HG02678 (cell line): ENCODE data around the gene SESN3.
"Not testable (repeated sequence)": the region's sequence is repeated elsewhere in the genome, so short reads cannot be mapped to it uniquely, and the experiment has no call there.

Source experiments
- ATAC-seq: cut with Tn5 transposase; IDR thresholded peaks from one replicate; pipeline ENCODE4 v1.9.1; 2021; ENCODE audit warnings: mild to moderate bottlenecking, moderate library complexity; ENCODE audit not compliant: unreplicated experiment

Gene SESN3, protein sequence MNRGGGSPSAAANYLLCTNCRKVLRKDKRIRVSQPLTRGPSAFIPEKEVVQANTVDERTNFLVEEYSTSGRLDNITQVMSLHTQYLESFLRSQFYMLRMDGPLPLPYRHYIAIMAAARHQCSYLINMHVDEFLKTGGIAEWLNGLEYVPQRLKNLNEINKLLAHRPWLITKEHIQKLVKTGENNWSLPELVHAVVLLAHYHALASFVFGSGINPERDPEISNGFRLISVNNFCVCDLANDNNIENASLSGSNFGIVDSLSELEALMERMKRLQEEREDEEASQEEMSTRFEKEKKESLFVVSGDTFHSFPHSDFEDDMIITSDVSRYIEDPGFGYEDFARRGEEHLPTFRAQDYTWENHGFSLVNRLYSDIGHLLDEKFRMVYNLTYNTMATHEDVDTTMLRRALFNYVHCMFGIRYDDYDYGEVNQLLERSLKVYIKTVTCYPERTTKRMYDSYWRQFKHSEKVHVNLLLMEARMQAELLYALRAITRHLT

GRCh38 chr11:95231127-95231880 lies at the start of gene SESN3:
SESN3 (minus strand) TSS chr11:95231202; CDS start chr11:95230860, 342 bp downstream.
- peak; percentile 93 for ATAC-seq

DNA sequence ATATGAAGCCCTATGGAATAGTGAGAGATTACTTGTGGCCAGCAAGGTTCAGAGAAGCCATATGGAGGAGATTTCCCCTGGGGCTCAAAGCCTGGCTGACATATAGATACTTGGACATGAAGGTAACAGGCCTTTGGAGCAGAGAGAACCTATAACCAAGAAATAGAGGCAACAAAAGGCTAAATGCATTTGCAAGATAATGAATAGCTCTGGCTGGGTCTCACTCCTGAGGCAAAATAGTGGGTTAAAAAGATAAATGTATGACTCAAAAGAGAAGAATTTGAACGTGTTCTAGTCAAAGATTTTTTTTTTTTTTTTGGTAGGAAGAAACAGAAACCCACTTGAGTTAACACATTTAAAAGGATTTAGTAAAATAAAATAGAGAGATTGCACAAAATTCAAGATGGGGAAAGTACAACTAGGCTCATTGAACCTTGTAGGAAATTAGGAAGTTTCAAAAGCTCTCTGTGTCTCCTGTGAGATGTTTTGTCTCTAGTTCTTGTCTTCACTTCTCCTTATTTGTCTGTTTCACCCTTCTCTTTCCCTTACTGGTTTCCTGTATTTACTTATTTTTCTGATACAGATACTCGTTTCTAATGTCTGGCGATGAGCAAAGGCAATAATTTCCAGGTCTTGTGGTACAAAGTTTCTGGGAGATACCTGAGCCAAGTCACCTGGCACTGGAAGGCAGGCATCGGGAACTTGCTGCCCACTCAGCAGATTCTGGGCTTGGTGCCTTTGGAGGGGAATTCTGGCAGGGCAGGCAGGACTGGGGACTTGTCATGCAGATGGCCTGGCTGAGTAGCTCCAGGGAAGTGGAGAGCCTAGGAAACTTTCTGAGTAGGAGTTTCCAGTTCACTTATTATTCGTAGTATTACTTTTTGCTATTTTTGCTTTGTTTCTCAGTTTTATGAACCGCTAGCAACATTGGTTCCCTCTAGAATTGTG lies 49.2 kb upstream of the SESN3 start:
- ATAC-seq = no peak

DNA sequence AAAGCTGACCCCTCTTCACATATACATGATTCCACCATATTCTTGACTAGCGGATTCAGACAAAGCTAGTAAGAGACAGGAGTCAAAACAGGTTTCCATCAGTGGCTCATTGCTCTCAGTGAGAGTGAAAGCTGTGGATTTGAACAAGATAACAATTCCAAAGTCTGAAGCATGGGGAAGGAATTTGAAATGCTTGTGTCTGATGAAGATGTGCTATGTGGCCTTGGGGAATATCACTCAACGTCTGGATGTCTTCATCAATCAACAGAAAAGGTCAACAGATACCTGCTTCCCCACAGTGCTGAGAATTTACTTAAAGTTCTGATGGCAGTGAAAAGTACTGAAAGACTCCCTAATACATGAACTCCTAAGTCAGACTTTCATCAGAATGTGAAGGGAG lies 46.9 kb upstream of the SESN3 start:
- no peak for ATAC-seq

DNA sequence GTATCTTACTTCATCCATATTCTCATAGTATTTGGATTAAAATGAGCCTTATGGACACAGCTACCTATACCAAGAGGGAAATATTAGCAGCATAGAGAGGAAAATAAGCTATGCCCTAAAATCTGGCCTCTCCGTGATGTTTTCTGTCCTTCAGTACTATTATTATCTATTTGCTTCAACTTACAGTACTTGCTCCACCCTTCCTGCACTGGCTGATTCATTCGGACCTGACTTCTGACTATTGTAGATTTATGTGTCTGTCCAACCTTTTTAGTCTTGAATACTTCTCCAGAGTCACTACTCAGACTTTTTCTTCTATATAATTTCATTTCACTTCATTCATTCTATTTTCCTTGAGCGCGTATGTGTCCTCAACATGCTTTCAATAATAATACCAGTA lies 45.1 kb upstream of the SESN3 start:
- ATAC-seq = no peak

DNA sequence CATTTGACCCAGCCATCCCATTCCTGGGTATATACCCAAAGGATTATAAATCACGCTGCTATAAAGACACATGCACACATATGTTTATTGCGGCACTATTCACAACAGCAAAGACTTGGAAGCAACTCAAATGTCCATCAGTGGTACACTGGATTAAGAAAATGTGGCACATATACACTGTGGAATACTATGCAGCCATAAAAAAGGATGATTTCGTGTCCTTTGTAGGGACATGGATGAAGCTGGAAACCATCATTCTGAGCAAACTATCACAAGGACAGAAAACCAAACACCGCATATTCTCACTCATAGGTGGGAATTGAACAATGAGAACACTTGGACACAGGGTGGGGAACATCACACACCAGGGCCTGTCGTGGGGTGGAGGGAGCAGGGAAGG lies 42.6 kb upstream of the SESN3 start:
- not testable (repeated sequence) for ATAC-seq

GRCh38 chr11:95269036-95269819 lies 38.2 kb upstream of the SESN3 start:
- no peak for ATAC-seq

DNA sequence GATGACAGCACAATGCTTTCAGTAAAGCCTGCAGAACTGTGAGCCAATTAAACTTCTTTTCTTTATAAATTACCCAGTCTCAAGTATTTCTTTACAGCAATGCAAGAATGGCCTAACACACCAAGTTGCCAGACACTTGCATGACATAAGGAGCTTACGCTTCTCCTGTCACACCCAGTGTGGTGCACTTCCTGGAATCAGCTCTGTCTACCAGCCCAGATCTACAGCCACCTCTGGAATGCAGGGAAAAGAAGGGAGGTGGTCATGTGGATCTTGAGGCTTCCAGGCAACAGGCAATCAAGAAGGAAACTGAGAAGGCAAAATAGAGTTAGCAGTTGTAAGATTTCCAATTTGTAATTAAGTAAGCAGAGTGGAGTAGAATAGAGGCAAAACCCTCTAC lies 37.4 kb upstream of the SESN3 start:
- no peak for ATAC-seq

- no peak for ATAC-seq
Measured at GRCh38 chr11:95267601-95268213, 36.7 kb upstream of the SESN3 start.

- ATAC-seq = no peak
Measured at GRCh38 chr11:95266751-95267374, 35.9 kb upstream of the SESN3 start.

DNA sequence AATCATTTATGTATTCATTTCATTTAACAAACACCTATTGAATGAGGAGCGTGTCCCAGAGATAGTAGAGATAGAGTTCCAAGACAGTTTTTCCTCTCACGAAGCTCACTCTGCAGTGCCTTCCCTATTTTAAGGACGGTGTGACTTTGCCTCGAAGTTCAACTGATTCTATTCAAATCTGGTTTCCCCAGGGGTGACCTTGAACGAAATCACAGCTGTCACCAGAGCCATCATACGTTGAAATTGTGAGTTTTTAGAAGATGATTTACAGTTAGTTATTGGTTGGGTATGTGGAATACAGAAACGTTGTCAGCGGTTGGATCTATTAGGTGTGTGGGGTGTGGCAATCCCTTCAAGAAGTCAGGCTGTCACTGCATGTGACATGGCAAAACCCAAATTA lies 33.9 kb upstream of the SESN3 start:
- no peak for ATAC-seq

GRCh38 chr11:95262994-95263765 lies 32.2 kb upstream of the SESN3 start:
- no peak for ATAC-seq

DNA sequence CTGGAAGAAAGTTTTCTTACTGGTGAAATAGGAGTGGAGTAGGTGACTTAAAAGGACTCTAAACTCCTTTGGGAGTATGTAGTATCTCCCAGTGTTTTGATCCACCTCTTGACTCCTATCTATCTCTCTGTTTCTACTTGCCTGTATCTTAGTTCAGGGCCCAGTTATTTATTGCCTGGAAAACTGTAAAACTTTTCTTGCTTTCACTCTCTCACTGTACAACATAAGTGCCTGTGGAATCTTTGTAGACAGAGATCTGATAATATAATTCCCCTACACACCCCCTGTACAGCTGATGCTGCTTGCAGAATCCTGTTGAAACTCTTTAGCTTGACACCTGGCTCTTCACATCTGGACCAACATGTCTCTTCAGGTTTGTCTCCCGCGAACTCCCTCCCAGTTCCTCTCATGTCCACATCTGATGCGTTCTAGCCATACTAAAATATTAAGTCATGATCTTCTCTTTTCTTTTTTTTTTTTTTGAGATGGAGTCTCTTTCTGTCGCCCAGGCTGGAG lies 26.5 kb upstream of the SESN3 start:
- no peak for ATAC-seq

GRCh38 chr11:95256321-95256779 lies 25.3 kb upstream of the SESN3 start:
- ATAC-seq = no peak

DNA sequence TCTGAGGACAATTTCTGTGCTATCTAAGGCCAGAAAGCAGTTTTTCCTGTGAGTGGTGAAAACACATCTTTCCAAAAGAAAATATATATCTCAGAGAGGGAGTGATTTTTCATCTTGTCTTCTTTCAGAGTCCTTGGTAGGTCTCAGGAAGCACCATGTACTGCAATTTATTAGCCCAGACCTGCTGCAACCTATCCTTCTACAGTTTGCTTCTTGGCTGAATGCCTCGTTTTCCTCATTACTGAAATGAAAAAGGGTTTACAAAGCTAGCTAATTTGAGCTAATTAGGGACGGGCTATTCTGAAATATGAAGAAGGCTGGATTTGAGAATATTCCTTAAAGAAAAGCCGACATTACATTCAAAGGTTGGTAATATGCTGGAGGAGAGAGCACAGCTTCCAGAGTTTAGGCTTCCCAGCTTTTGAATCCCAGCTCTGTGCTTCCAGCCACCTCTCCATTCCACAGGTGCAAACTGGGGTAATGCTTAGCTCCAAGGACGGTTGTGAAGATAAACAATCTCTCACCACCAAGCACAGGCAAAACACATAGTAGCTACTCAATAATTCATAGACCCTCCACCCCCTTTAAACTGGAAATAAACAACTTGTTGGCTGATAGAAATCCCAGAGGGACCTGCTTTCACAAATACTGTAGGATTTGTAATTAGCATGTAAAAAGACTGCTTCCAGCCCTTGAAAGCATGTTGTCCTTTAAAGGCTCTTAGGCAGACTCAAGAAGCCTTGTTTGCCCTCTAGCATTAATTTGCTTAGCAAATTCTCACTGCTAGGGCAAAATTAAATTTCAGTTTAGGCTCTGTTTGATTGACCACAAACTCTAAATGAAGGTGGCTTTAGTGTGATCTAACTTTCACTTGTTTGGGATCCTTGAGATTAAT lies 24.5 kb upstream of the SESN3 start:
- no peak for ATAC-seq

DNA sequence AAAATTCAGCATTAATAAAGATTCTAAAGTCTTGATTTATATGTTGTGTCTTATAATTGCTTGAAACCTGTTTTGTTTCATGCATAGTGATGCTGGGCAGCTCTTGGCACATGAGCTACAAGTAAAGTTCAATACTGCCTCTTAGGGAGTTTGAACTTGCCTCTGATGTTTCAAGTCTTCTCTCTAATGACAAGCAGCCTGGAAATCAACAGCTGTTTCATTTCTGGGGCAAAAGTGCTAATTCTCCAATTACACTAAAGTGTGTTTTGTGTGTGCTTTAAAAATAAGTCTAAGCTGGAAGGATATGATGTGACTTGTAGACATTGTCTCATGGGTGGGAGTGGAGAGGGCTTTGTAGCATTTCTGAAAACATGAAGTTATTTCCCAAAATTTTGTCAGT lies 23.7 kb upstream of the SESN3 start:
- peak; percentile 2 for ATAC-seq

DNA sequence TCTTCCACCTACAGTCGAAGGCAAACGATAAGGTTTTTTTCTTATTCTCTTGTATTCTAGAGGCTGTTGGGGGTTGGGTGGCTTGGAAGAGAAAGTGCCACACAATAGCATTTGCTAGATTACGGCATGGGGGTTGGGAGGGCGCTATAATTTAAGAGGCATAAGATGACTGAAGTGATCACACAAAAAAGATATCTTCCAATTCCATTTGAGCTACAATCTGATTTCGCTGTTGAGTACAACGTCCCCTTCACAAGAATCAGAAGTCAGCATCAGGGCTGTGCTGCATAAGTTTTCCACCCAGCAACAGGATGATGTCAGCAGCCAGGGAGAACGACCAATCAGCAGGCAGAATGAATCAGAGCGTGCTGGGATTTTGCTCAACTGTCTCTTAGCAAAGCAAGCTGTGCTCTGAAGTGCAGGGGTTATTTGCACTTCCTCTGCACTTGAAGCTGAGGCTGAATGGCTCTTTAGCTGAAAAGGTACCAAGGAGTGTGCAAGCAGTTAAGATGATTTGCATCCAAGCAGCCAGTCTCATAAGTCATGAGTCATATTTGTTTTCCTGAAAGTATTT lies 23.2 kb upstream of the SESN3 start:
- peak; percentile 98 for ATAC-seq

DNA sequence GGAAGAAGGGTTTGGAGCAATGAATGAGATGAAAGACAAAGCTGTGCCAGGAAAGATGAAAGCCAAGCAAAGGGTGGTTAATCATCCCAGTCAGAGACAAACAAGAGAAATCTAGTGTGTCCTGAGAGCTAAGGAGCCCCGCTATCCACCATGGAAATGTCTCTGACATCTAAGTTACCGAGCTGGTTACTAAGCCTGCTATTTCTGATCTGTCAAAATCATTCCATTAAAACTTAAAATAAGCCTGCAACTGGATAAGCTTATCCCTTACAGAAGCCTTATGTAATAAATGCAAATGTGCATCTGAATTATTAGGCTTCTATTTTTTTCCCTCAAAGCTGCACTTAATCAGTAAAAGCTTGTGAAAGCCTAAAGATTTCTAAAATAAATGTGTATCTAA lies 22.1 kb upstream of the SESN3 start:
- no peak for ATAC-seq
